HG03159 (cell line): ENCODE results near the gene ERFE.
A peak's percentile ranks its signal among the peaks of the same experiment; 100 is the strongest.

Experiments used
- ATAC-seq: cut with Tn5 transposase; IDR thresholded peaks from one replicate; pipeline ENCODE4 v1.9.1; 2021; ENCODE audit warnings: mild to moderate bottlenecking, moderate library complexity; ENCODE audit not compliant: unreplicated experiment

The ERFE gene

GRCh38 chr2:238203094-238203972 lies 44.6 kb downstream of the ERFE start, which contains the start of gene ILKAP:
ILKAP (minus strand) TSS chr2:238203695; CDS start chr2:238203553, 142 bp downstream.
- peak; percentile 90 for ATAC-seq

GRCh38 chr2:238203973-238204683 lies 45.4 kb downstream of the ERFE start:
- ATAC-seq = peak; percentile 26

- no peak for ATAC-seq
These were observed 48.2 kb downstream of the ERFE start for GRCh38 chr2:238207006-238207405.

GRCh38 chr2:238216651-238217184 lies 57.9 kb downstream of the ERFE start:
- ATAC-seq = no peak
